ENCODE data around the gene PHEX.

PHEX gene

GRCh38 chrX:22105231-22105630 is 73.1 kb downstream of the PHEX start:
- DNase-seq (ENCODE audit: low read depth in 2 of 2) = no peak

GRCh38 chrX:22105971-22106370 is 73.8 kb downstream of the PHEX start:
- no peak for DNase-seq (ENCODE audit: low read depth in 2 of 2)

- no peak for DNase-seq (ENCODE audit: low read depth in 2 of 2)
Observed at GRCh38 chrX:22109442-22109841, 77.3 kb downstream of the PHEX start.

GRCh38 chrX:22110729-22111494 is 78.8 kb downstream of the PHEX start:
- DNase-seq (ENCODE audit: low read depth in 2 of 2) = no peak

GRCh38 chrX:22116605-22117546 is 84.8 kb downstream of the PHEX start:
- DNase-seq (ENCODE audit: low read depth in 2 of 2) = no peak

GRCh38 chrX:22117633-22118032 is 85.5 kb downstream of the PHEX start:
- no peak for DNase-seq (ENCODE audit: low read depth in 2 of 2)

GRCh38 chrX:22118161-22118830 is 86.2 kb downstream of the PHEX start:
- no peak for DNase-seq (ENCODE audit: low read depth in 2 of 2)

GRCh38 chrX:22121161-22121560 is 89.0 kb downstream of the PHEX start:
- DNase-seq (ENCODE audit: low read depth in 2 of 2) = no peak

GRCh38 chrX:22122510-22122909 is 90.4 kb downstream of the PHEX start:
- DNase-seq (ENCODE audit: low read depth in 2 of 2) = no peak

GRCh38 chrX:22124098-22124497 is 92.0 kb downstream of the PHEX start:
- no peak for DNase-seq (ENCODE audit: low read depth in 2 of 2)

GRCh38 chrX:22125481-22125880 is 93.4 kb downstream of the PHEX start:
- DNase-seq (ENCODE audit: low read depth in 2 of 2) = no peak

GRCh38 chrX:22126327-22126726 is 94.2 kb downstream of the PHEX start:
- DNase-seq (ENCODE audit: low read depth in 2 of 2) = no peak

GRCh38 chrX:22128961-22129360 is 96.8 kb downstream of the PHEX start:
- no peak for DNase-seq (ENCODE audit: low read depth in 2 of 2)

- no peak for DNase-seq (ENCODE audit: low read depth in 2 of 2)
Observed at GRCh38 chrX:22134681-22135080, 102.6 kb downstream of the PHEX start.

- no peak for DNase-seq (ENCODE audit: low read depth in 2 of 2)
Observed at GRCh38 chrX:22135171-22135711, 103.1 kb downstream of the PHEX start.

GRCh38 chrX:22135994-22136684 is 104.0 kb downstream of the PHEX start:
- peak in 1 of 2 donors; percentile 36 for DNase-seq (ENCODE audit: low read depth in 2 of 2)

GRCh38 chrX:22136711-22137110 is 104.6 kb downstream of the PHEX start:
- DNase-seq (ENCODE audit: low read depth in 2 of 2) = no peak

- DNase-seq (ENCODE audit: low read depth in 2 of 2) = no peak
Observed at GRCh38 chrX:22139822-22140221, 107.7 kb downstream of the PHEX start.

GRCh38 chrX:22141047-22141730 is 109.1 kb downstream of the PHEX start:
- no peak for DNase-seq (ENCODE audit: low read depth in 2 of 2)

GRCh38 chrX:22147214-22147613 is 115.1 kb downstream of the PHEX start:
- no peak for DNase-seq (ENCODE audit: low read depth in 2 of 2)

- no peak for DNase-seq (ENCODE audit: low read depth in 2 of 2)
Observed at GRCh38 chrX:22147942-22148341, 115.8 kb downstream of the PHEX start.
